ENCODE measurements around the gene SMG5. TPM values are rescaled to one million over a fixed set of nuclear protein-coding genes. Genes with fewer than 3 reads are reported as not detected.
"Not testable (repeated sequence)": the region's sequence is repeated elsewhere in the genome, so short reads cannot be mapped to it uniquely, and the experiment has no call there.

SMG5 gene
- total RNA-seq, 1 experiment from 2014 or later, result 109 TPM

DNA sequence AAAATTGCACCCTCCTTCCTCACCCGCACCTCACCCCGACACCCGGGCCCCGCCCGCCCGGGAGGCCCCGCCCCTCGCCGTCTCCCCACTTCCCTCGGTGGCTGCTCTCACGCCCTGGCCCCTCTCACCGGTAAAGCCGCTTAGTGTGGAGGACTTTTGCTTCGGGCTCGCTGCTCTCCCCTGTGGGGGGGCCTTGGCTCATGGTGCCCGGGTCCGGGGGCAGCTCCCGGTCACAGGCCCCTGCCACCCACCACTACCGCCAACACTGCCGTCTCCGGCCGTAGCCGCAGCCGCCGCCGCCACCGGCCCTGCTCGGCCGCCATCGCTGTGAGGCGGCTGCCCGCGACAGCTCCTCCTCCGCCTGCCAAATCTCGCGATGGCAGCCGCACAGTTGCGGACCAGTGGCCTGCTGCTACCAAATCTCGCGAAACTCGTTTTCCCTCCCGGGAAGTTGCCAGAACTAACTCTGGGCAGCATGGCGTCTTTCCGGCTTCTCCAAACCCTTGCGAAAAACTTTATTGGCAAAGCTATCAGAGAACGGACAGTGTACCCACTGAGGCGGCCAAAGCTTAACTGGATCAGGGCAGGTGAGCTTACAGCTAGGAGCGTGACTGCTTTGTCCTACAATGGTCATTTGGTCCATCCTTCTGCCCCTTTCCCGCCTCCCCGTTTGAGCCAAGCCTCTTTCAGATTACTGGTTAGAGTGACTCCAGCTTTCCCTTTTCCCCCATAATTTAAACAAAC, at the start of gene SMG5 (continued):
- TF ChIP-seq, protein P1, sequence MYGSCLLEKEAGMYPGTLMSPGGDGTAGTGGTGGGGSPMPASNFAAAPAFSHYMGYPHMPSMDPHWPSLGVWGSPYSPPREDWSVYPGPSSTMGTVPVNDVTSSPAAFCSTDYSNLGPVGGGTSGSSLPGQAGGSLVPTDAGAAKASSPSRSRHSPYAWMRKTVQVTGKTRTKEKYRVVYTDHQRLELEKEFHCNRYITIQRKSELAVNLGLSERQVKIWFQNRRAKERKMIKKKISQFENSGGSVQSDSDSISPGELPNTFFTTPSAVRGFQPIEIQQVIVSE (CRISPR knock-in tag; IDR thresholded peaks at IDR 0.05; ENCODE audit: borderline replicate concordance), result no peak
- TF ChIP-seq ZNF423 (CRISPR knock-in tag; IDR thresholded peaks at IDR 0.05), result no peak
- no peak for TF ChIP-seq RORB (CRISPR knock-in tag; IDR thresholded peaks at IDR 0.05)
- TF ChIP-seq TCF7 (CRISPR knock-in tag; IDR thresholded peaks at IDR 0.05; ENCODE audit: low read depth), result no peak
- TF ChIP-seq CREB1 (CRISPR knock-in tag; IDR thresholded peaks at IDR 0.05), result no peak
- TF ChIP-seq, protein P2, sequence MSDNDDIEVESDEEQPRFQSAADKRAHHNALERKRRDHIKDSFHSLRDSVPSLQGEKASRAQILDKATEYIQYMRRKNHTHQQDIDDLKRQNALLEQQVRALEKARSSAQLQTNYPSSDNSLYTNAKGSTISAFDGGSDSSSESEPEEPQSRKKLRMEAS (CRISPR knock-in tag; IDR thresholded peaks at IDR 0.05), result peak; percentile 55; the same call in 1 of the 2 replicates
- TF ChIP-seq, protein P3, sequence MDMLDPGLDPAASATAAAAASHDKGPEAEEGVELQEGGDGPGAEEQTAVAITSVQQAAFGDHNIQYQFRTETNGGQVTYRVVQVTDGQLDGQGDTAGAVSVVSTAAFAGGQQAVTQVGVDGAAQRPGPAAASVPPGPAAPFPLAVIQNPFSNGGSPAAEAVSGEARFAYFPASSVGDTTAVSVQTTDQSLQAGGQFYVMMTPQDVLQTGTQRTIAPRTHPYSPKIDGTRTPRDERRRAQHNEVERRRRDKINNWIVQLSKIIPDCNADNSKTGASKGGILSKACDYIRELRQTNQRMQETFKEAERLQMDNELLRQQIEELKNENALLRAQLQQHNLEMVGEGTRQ (CRISPR knock-in tag; IDR thresholded peaks at IDR 0.05), result peak; percentile 61
- TF ChIP-seq FOXK1 (CRISPR knock-in tag; IDR thresholded peaks at IDR 0.05), result peak; percentile 80; the same call in 1 of the 2 replicates
- TF ChIP-seq, protein P4, sequence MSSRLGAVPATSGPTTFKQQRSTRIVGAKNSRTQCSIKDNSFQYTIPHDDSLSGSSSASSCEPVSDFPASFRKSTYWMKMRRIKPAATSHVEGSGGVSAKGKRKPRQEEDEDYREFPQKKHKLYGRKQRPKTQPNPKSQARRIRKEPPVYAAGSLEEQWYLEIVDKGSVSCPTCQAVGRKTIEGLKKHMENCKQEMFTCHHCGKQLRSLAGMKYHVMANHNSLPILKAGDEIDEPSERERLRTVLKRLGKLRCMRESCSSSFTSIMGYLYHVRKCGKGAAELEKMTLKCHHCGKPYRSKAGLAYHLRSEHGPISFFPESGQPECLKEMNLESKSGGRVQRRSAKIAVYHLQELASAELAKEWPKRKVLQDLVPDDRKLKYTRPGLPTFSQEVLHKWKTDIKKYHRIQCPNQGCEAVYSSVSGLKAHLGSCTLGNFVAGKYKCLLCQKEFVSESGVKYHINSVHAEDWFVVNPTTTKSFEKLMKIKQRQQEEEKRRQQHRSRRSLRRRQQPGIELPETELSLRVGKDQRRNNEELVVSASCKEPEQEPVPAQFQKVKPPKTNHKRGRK (CRISPR knock-in tag; IDR thresholded peaks at IDR 0.05; ENCODE audit: borderline replicate concordance), result no peak
- no peak for TF ChIP-seq ELF4 (CRISPR knock-in tag; IDR thresholded peaks at IDR 0.05; ENCODE audit: low read depth)
- no peak for TF ChIP-seq ZNF263 (CRISPR knock-in tag; IDR thresholded peaks at IDR 0.05; ENCODE audit: low read depth)
- TF ChIP-seq, protein P5, sequence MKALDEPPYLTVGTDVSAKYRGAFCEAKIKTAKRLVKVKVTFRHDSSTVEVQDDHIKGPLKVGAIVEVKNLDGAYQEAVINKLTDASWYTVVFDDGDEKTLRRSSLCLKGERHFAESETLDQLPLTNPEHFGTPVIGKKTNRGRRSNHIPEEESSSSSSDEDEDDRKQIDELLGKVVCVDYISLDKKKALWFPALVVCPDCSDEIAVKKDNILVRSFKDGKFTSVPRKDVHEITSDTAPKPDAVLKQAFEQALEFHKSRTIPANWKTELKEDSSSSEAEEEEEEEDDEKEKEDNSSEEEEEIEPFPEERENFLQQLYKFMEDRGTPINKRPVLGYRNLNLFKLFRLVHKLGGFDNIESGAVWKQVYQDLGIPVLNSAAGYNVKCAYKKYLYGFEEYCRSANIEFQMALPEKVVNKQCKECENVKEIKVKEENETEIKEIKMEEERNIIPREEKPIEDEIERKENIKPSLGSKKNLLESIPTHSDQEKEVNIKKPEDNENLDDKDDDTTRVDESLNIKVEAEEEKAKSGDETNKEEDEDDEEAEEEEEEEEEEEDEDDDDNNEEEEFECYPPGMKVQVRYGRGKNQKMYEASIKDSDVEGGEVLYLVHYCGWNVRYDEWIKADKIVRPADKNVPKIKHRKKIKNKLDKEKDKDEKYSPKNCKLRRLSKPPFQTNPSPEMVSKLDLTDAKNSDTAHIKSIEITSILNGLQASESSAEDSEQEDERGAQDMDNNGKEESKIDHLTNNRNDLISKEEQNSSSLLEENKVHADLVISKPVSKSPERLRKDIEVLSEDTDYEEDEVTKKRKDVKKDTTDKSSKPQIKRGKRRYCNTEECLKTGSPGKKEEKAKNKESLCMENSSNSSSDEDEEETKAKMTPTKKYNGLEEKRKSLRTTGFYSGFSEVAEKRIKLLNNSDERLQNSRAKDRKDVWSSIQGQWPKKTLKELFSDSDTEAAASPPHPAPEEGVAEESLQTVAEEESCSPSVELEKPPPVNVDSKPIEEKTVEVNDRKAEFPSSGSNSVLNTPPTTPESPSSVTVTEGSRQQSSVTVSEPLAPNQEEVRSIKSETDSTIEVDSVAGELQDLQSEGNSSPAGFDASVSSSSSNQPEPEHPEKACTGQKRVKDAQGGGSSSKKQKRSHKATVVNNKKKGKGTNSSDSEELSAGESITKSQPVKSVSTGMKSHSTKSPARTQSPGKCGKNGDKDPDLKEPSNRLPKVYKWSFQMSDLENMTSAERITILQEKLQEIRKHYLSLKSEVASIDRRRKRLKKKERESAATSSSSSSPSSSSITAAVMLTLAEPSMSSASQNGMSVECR (CRISPR knock-in tag; IDR thresholded peaks at IDR 0.05; ENCODE audit: borderline replicate concordance), result peak; percentile 56; the same call in 1 of the 2 replicates
- TF ChIP-seq, protein P6, sequence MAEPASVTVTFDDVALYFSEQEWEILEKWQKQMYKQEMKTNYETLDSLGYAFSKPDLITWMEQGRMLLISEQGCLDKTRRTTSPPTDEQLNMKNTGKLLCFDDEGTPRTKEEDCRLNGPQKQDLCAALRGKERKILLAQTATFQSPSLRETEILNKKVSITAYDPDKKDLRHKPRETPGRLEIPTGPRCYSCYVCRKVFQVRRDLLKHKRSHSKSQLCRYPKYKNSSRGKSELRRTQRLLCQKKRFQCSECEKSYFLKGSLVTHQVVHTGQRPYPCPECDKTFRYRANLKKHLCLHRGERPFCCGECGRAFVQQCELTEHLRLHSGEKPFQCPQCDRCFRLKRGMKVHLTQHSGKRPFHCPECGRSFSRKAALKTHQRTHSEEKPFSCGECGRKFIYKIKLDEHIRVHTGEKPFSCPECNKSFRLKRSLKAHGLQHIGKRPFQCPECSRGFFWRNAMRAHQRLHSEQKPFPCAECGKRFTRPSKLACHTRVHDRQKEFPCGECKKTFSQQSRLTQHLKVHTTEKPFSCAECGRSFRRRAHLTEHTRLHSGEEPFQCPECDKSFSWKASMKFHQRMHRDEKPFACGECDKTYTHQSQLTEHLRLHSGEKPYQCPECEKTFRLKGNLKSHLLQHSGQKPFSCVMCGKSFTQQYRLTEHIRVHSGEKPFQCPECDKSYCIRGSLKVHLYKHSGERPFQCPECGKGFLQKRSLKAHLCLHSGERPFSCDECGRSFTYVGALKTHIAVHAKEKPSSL (CRISPR knock-in tag; conservative IDR thresholded peaks at IDR 0.05), result no peak

DNA sequence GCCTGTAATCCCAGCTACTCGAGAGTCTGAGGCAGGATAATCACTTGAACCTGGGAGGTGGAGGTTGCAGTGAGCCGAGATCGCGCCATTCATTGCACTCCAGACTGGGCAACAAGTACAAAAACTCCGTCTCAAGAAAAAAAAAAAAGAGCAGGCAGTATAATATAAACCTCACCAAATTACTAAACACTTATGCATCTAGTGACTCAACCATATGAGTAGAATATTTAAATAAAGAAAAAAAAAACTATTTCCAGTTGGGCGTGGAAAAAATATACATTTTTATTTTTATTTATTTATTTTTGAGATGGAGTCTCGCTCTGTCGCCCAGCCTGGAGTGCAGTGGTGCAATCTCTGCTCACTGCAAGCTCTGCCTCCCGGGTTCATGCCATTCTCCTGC, 40.6 kb upstream of the SMG5 start:
- POLR2A ChIA-PET; H3K4me1 Mint-ChIP-seq; H3K9me3 Mint-ChIP-seq; H3K4me3 Mint-ChIP-seq; H3K27ac Mint-ChIP-seq; DNase-seq (ENCODE audit: low spot score); CTCF ChIA-PET; H3K27me3 Mint-ChIP-seq (ENCODE audit: low read depth); ATAC-seq: not testable (repeated sequence)
- peaks cover 63% of the 10 kb centered on the region for H3K36me3 Mint-ChIP-seq

Measured in WTC11 (cell line).